HL-60 (cell line): ENCODE data around the gene JAG1.

Experiments used
- DNase-seq, 2 experiments: peaks; one replicate each; pipeline ENCODE4 v3.0.0-alpha.2; 2010 to 2020; ENCODE audit warnings: low read depth in 1 of 2, low spot score in 1 of 2
- H3K27ac ChIP-seq: fragments of 250-450 bp; sonication (Bioruptor Pico); replicated peaks from 2 replicates; pipeline ENCODE4 v1.5.1; 2020; ENCODE audit warnings: mild to moderate bottlenecking, moderate library complexity
- H3K27me3 ChIP-seq: fragments of 250-450 bp; sonication (Bioruptor Pico); 2 replicates; pipeline ENCODE4 v1.5.1; 2021; ENCODE audit warnings: mild to moderate bottlenecking, moderate library complexity; ENCODE audit not compliant: insufficient read depth, poor library complexity, severe bottlenecking
- H3K4me3 ChIP-seq: replicated peaks from 2 replicates; pipeline ENCODE4 v1.5.1; 2011; ENCODE audit warnings: mild to moderate bottlenecking, control low read depth, low read length; ENCODE audit not compliant: insufficient read depth
- GABPA ChIP-seq: IDR thresholded peaks from 2 replicates; pipeline ENCODE4 v1.6.1; 2012; ENCODE audit warnings: low read depth
- POLR2AphosphoS5 ChIP-seq: IDR thresholded peaks from 2 replicates; pipeline ENCODE4 v1.6.1; 2012; ENCODE audit warnings: low read depth
- SPI1 ChIP-seq: IDR thresholded peaks from 2 replicates; pipeline ENCODE4 v1.6.1; 2012; ENCODE audit warnings: low read depth, mild to moderate bottlenecking, borderline replicate concordance
- TF ChIP-seq, protein P1 (sequence below): IDR thresholded peaks from 2 replicates; pipeline ENCODE4 v1.6.1; 2012; ENCODE audit warnings: low read depth; ENCODE audit not compliant: insufficient replicate concordance
- TF ChIP-seq, protein P2 (sequence below): IDR thresholded peaks from one replicate; pipeline ENCODE4 v1.5.1; 2011; ENCODE audit warnings: low read length, control low read depth, inconsistent platforms; ENCODE audit not compliant: insufficient read depth

The JAG1 gene

DNA sequence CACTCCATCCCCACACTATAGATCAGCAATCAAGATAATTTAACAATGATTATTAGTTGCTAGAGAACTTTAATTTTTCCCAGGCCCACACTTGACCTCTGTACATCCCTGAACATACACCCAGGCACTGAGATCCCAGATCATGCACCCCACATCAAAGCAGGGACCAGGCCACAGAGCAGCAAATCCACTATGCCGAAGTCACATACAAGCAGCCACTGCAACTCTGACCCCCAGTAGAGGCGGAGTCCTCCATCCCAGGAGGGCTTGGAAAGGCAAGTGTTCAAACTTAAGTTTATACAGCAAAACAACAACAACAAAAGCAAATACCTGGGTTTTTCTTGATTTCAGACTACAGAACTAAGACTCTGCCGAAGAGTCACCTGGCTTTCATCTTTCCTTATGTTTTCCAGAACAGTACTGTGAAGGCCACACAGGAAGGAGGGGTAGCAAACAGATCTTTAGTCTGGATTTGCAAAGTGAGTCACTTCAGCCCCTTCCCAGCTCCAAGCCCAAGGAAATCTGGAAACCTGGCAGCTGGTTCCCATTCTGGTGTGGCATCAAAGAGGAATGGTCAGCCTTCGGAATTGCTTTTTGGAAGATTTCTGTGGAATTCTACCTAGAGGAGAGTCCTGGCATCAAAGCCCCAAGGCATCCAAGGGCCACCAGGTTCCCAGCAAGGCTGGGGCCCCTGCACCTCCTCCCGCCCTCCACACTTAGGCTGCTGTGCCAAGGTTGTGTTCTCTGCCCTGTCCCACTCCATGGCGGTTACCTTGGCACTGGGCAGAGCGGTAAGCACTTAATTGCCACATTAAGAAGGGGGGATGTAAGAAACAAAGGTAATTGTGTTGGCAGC, 7.3 kb downstream of the JAG1 start:
- TF ChIP-seq, protein P1, sequence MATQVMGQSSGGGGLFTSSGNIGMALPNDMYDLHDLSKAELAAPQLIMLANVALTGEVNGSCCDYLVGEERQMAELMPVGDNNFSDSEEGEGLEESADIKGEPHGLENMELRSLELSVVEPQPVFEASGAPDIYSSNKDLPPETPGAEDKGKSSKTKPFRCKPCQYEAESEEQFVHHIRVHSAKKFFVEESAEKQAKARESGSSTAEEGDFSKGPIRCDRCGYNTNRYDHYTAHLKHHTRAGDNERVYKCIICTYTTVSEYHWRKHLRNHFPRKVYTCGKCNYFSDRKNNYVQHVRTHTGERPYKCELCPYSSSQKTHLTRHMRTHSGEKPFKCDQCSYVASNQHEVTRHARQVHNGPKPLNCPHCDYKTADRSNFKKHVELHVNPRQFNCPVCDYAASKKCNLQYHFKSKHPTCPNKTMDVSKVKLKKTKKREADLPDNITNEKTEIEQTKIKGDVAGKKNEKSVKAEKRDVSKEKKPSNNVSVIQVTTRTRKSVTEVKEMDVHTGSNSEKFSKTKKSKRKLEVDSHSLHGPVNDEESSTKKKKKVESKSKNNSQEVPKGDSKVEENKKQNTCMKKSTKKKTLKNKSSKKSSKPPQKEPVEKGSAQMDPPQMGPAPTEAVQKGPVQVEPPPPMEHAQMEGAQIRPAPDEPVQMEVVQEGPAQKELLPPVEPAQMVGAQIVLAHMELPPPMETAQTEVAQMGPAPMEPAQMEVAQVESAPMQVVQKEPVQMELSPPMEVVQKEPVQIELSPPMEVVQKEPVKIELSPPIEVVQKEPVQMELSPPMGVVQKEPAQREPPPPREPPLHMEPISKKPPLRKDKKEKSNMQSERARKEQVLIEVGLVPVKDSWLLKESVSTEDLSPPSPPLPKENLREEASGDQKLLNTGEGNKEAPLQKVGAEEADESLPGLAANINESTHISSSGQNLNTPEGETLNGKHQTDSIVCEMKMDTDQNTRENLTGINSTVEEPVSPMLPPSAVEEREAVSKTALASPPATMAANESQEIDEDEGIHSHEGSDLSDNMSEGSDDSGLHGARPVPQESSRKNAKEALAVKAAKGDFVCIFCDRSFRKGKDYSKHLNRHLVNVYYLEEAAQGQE, result no peak
- TF ChIP-seq SPI1 (no peak), GABPA (no peak), POLR2AphosphoS5 (no peak)
- TF ChIP-seq, protein P2, sequence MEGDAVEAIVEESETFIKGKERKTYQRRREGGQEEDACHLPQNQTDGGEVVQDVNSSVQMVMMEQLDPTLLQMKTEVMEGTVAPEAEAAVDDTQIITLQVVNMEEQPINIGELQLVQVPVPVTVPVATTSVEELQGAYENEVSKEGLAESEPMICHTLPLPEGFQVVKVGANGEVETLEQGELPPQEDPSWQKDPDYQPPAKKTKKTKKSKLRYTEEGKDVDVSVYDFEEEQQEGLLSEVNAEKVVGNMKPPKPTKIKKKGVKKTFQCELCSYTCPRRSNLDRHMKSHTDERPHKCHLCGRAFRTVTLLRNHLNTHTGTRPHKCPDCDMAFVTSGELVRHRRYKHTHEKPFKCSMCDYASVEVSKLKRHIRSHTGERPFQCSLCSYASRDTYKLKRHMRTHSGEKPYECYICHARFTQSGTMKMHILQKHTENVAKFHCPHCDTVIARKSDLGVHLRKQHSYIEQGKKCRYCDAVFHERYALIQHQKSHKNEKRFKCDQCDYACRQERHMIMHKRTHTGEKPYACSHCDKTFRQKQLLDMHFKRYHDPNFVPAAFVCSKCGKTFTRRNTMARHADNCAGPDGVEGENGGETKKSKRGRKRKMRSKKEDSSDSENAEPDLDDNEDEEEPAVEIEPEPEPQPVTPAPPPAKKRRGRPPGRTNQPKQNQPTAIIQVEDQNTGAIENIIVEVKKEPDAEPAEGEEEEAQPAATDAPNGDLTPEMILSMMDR, result no peak
- Histone ChIP-seq H3K4me3 (no peak overlapping the region), H3K27ac (no peak overlapping the region), H3K27me3 (no peaks in the 10 kb centered on the region)
- DNase-seq, result no peak

DNA sequence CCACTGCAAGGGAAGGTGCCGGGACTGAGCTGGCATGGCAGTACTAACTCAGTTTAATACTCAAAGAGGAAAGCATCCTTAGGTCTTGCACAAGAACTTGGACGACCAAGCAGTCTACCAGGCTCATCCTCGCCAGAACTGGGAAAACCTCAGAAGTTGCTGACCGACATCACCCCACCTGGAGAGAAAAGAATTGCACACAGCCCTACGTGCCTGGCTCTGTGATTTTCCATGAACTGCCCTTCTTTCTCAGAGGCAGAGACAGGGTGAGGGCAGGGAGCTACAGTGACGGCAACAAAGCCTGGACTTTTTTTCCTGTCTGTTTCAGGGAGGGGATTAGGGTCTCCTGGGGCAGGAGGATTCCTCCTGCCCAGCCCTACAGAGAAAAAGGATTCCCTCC, 8.0 kb downstream of the JAG1 start:
- DNase-seq, result no peak
- H3K27ac ChIP-seq, result no peak overlapping the region
- TF ChIP-seq POLR2AphosphoS5, result no peak
- TF ChIP-seq, protein P2, result no peak
- TF ChIP-seq, protein P1, result no peak
- TF ChIP-seq GABPA, result no peak
- TF ChIP-seq SPI1, result no peak
- no peaks in the 10 kb centered on the region for H3K27me3 ChIP-seq
- no peak overlapping the region for H3K4me3 ChIP-seq

DNA sequence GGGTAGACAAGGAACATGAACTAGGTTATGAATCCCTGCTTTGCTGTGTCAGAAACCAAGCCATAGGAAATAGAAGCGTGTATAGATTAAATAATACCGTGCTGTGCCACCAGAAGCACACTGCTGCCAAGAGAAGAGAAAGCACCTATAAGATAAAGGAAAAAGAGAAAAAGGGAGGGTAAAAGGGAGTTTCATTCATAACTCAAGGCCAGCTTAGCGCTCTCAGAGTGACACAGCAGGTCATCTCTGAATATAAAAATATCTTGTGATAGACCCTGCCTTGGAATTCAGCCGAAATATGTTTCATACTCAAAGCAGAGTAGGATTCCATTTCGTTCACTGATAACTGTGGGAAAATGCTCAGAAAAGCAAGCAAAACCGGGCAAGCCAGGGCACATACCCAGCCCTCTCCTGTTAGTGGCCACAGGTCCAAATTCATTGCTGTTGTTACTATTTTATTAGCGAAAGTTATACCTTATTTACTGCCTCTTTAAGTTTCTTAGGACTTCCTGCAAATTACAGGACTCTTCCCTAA, 8.7 kb downstream of the JAG1 start:
- no peak for DNase-seq
- Histone ChIP-seq H3K27me3 (no peaks in the 10 kb centered on the region), H3K27ac (no peak overlapping the region), H3K4me3 (no peak overlapping the region)
- TF ChIP-seq, protein P2, result no peak
- TF ChIP-seq, protein P1, result no peak
- no peak for TF ChIP-seq SPI1
- TF ChIP-seq GABPA, result no peak
- TF ChIP-seq POLR2AphosphoS5, result no peak
